ENCODE measurements around the gene BHLHE23.

DNA sequence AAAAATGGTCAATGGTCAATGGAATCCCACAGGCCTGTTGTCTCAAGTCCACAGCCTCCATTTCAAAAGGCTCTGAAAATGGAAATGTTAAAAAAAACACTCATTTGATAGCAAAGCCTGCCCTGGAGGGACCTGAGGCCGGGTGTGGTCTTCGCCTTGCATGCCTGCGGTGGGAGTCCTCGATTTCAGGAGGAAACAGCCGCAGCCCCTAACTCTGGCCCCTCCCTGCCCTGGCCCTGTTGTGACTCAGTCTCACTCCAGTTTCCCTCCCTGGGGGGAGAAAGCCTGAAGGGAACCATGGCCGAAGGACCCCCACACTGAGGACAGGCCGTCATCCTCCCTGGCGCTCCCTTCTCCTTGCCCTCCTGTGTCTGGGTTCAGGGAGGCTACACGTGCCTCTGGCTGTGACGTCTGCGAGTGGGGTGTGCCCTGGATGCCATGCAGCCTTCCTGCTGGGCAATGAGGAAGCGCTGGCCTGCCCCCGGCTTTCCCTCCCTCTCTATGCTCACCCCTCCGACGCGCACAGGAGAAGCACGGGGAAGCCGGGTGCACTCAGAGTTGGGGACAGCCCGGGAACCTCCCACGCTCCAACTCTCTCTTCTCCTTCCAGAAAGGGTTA, 9.2 kb downstream of the BHLHE23 start:
- TF ChIP-seq, protein P1, sequence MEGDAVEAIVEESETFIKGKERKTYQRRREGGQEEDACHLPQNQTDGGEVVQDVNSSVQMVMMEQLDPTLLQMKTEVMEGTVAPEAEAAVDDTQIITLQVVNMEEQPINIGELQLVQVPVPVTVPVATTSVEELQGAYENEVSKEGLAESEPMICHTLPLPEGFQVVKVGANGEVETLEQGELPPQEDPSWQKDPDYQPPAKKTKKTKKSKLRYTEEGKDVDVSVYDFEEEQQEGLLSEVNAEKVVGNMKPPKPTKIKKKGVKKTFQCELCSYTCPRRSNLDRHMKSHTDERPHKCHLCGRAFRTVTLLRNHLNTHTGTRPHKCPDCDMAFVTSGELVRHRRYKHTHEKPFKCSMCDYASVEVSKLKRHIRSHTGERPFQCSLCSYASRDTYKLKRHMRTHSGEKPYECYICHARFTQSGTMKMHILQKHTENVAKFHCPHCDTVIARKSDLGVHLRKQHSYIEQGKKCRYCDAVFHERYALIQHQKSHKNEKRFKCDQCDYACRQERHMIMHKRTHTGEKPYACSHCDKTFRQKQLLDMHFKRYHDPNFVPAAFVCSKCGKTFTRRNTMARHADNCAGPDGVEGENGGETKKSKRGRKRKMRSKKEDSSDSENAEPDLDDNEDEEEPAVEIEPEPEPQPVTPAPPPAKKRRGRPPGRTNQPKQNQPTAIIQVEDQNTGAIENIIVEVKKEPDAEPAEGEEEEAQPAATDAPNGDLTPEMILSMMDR (conservative IDR thresholded peaks at IDR 0.05; ENCODE audit: low read length) = no peak
- TF ChIP-seq EZH2phosphoT487 (IDR thresholded peaks at IDR 0.05; ENCODE audit: borderline replicate concordance, low read depth, low read length) = no peak

Measured in OCI-LY7 (cell line).